Heart left ventricle (tissue), 13 donors: ENCODE data around the gene IL4R.

ENCODE experiments used
- POLR2A ChIP-seq, 2 donors: fragments of 450-650 bp; IDR thresholded peaks; one replicate each; pipeline ENCODE4 v1.6.1; 2017; ENCODE audit warnings: antibody characterized with exemption in 2 of 2, mild to moderate bottlenecking in 2 of 2, moderate library complexity in 2 of 2
- TF ChIP-seq, protein P1 (sequence below), 12 donors: fragments of 200-600 bp; sonication (generic) in 4 of 12; IDR thresholded peaks; one replicate each; pipeline versions ENCODE4 v1.5.0 to v1.8.0; 2018 to 2022; ENCODE audit warnings: antibody characterized with exemption in 12 of 12, mild to moderate bottlenecking in 5 of 12
- donor health status: ischemic (EF 13 %, LVEDD 7.1; RV severe dilation, severe dysfunction).
- donor health status: DM: no; HTN: yes; CAD: no.
- donor health status: DM: no; HTN: no; CAD: no.
- donor health status: ischemic (EF 25% LVEDD 6.9; RV normal size, moderate dysfunction).
- donor health status: ischemic (EF 25% LVEDD 5.7; RV mildly dilated, moderate dysfunction).
- donor health status: ischemic (EF 35%, LVEDD 5.7; RV mildly dilated, moderate dysfunction).
- donor health status: nonischemic (EF 11% LVEDD 7.7; RV severe dilation, severe dysfunction).
- donor health status: DM: yes; HTN: yes; CAD: no.
- donor health status: PGD.
- donor health status: ischemic (EF 29% LVEDD 5.4; RV normal size, mild dysfunction).
- donor health status: nonischemic (EF 23%, LVEDD 6.1; RV moderate dilation, normal function).

DNA sequence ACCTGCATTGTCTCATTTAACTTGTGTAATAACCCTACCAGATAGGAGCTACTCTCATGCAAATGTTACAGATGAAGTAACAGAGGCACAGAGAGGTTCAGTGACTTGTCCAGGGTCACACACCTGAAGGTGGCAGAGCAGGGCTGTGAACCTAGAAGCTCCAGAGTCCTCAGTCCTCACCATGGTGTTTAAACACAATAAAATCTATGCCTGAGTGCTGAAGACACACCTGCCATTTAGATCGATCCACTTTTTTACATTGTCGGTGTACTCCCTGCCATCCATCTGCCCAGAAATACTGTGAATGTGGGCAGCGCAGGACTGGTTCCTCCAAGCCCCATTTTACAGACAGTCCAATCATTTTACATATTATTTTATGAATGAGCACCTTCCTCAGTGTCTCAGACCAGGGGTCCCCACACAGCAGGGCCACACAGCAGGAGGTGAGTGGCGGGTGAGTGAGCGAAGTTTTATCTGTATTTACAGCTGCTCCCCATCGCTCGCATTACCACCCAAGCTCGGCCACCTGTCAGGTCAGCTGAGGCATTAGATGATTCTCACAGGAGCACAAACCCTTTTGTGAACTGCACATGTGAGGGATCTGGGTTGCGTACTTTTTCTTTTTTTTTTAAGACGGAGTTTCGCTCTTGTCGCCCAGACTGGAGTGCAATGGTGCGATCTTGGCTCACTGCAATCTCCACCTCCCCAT lies 5.6 kb downstream of the IL4R start:
- TF ChIP-seq, protein P1, sequence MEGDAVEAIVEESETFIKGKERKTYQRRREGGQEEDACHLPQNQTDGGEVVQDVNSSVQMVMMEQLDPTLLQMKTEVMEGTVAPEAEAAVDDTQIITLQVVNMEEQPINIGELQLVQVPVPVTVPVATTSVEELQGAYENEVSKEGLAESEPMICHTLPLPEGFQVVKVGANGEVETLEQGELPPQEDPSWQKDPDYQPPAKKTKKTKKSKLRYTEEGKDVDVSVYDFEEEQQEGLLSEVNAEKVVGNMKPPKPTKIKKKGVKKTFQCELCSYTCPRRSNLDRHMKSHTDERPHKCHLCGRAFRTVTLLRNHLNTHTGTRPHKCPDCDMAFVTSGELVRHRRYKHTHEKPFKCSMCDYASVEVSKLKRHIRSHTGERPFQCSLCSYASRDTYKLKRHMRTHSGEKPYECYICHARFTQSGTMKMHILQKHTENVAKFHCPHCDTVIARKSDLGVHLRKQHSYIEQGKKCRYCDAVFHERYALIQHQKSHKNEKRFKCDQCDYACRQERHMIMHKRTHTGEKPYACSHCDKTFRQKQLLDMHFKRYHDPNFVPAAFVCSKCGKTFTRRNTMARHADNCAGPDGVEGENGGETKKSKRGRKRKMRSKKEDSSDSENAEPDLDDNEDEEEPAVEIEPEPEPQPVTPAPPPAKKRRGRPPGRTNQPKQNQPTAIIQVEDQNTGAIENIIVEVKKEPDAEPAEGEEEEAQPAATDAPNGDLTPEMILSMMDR (IDR thresholded peaks at IDR 0.05) = no peak
- TF ChIP-seq POLR2A (IDR thresholded peaks at IDR 0.05) = no peak
